ENCODE data around the gene HSD17B2.
"Not testable (repeated sequence)": the region's sequence is repeated elsewhere in the genome, so short reads cannot be mapped to it uniquely, and the experiment has no call there.

HSD17B2 gene

DNA sequence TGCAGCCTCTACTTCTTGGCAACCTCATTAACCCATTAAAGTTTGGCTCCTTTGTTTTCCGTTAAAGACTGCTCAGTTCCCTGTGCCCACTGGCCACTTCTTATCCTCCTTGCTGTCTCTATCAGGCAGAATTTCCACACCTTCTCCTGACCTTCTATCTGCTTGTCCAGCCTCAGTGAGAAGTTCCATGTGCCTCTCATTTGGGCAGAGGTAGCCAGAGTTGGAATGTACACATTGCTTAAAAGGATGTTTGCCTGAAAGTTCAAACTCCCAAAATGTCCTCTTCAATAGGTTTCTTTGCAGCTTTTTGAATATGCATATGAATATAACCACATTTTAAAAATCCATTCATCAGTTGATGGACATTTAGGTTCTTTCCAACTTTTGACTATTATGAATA, 47.0 kb downstream of the HSD17B2 start:
- DNase-seq (ENCODE audit: low spot score) = no peak

GRCh38 chr16:82082543-82083244, 47.6 kb downstream of the HSD17B2 start:
- DNase-seq (ENCODE audit: low spot score) = no peak

DNA sequence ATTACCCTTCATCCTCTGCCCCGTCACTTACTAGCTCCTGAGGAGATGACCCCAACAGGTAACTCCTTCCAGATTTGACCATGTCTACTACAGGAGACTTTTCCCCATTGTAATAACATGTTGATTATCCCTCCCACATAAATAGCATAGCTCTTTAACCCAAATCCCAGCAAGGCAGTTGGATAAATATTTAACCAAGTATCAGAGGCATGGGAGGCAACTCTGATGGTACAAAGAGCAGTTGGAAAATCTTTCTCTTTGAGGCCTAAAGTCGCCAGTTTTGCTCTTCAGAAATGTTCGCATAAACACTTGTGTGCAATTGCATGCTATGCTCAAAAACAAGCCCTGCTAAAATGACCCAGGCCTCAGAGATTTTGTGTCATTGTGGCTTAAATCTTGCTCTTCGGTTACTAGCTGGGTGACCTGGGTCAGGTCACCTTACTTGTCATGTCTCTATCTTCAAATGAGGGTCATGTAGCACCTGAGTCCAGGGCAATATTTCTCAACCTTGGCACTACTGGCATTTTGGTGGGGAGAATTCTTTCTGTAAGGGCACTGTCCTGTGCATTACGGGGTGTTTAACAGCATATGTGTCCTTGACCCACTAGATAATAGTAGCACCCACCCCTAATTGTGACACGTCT, 48.8 kb downstream of the HSD17B2 start:
- no peak for DNase-seq (ENCODE audit: low spot score)

- no peak for DNase-seq (ENCODE audit: low spot score)
These were observed 50.1 kb downstream of the HSD17B2 start for GRCh38 chr16:82085011-82085779.

DNA sequence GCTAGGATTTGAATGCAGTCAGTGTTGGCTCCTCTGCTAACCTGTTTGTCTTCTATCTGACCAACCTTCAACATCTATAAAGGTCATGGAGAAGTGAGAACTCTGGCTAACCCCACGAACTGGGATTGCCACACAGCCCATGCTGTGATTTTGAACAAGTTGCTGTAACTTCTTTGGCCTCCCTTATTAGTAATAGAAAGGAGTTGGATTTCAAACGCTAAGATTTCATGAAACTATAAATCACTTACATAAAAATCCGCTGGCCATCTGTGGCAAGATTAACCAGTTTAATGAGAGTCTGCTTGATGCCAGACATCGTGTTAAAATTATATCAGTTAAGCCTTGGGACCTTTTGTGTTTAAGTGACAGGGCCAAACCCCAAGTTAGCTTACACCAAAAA, 53.4 kb downstream of the HSD17B2 start:
- no peak for DNase-seq (ENCODE audit: low spot score)

GRCh38 chr16:82091241-82091640, 56.2 kb downstream of the HSD17B2 start:
- DNase-seq (ENCODE audit: low spot score) = no peak

DNA sequence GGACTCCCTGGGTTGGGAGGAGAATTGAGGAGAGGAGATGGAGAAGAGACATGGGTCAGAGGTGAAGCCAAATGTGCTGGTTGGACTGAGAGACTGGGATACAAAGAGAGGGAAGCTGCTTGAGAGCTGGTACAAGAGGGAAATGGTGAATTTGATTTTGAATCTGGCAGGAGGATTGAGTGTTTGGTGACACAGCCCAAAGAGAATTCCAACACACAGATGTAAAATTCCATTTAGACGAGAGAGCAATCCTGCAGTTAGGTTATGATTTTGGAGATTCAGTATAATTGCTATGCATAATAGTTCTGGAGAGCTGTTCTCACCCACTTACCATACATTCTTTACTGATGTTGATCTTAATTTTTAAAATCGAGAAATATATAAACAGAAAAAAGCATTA, 57.7 kb downstream of the HSD17B2 start:
- DNase-seq (ENCODE audit: low spot score) = no peak

DNA sequence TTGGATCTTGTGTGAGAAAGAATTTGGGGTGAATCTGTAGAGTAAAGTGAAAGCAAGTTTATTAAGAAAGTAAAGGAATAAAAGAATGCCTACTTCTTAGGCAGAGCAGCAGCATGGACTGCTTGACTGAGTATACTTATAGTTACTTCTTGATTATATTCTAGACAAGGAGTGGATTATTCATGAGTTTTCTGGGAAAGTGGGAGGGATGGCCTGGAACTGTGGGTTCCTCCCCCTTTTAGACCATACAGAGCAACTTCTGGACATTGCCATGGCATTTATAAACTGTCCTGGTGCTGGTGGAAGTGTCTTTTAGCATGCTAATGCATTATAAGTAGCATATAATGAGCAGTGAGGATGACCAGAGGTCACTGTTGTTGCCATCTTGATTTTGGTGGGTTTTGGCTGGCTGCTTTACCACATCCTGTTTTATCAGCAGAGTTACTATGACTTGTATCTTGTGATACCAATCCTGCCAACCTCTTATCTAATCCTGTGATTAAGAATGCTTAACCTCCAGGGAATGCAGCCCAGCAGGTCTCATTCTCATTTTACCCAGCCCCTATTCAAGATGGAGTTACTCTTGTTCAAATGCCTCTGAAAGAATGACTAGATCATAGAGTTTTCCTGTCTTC, 58.7 kb downstream of the HSD17B2 start:
- DNase-seq (ENCODE audit: low spot score) = no peak

GRCh38 chr16:82094942-82095540, 60.0 kb downstream of the HSD17B2 start:
- DNase-seq (ENCODE audit: low spot score) = no peak

DNA sequence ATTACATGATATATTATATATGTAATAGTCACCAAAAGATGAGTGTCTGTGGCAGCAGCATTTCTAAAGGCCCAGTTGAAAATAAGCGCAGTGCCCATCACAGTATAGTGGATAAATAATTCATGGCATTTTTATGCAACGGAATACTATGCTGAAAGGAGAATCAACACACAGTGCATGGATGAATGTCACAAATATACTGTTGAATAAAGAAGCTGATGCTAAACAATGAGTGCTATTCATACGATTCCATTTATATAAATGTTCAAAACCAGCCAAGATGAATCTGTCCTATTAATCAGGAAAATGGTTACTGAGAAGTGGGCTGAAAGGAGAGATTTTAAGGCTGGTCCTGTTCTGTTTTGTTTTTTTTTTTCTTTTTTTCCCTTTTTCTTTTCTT, 61.6 kb downstream of the HSD17B2 start:
- DNase-seq (ENCODE audit: low spot score) = no peak

DNA sequence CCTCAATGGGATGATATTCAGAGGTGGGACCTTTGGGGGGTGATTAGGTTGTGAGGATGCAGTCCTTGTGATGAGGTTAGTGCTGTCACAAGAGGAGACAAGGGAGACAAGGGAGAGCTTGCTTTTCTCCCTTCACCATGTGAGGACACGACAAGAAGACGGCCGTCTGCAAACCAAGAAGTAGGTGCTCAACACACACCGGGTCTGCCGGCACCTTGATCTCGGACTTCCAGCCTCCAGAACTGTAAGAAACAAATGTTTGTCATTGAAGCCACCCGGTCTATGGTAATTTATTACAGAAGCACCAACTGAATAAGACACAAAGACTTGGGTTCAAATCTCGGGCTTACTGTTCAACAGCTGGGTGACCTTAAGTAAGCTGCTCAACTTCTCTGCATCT, 70.1 kb downstream of the HSD17B2 start:
- DNase-seq (ENCODE audit: low spot score) = no peak

- no peak for DNase-seq (ENCODE audit: low spot score)
These were observed 73.0 kb downstream of the HSD17B2 start for GRCh38 chr16:82108100-82108499.

- no peak for DNase-seq (ENCODE audit: low spot score)
These were observed 73.7 kb downstream of the HSD17B2 start for GRCh38 chr16:82108774-82109173.

- not testable (repeated sequence) for DNase-seq (ENCODE audit: low spot score)
These were observed 74.2 kb downstream of the HSD17B2 start for GRCh38 chr16:82109266-82109665.

GRCh38 chr16:82111944-82112343, 76.9 kb downstream of the HSD17B2 start:
- no peak for DNase-seq (ENCODE audit: low spot score)

- DNase-seq (ENCODE audit: low spot score) = no peak
These were observed 78.7 kb downstream of the HSD17B2 start for GRCh38 chr16:82113741-82114140.

DNA sequence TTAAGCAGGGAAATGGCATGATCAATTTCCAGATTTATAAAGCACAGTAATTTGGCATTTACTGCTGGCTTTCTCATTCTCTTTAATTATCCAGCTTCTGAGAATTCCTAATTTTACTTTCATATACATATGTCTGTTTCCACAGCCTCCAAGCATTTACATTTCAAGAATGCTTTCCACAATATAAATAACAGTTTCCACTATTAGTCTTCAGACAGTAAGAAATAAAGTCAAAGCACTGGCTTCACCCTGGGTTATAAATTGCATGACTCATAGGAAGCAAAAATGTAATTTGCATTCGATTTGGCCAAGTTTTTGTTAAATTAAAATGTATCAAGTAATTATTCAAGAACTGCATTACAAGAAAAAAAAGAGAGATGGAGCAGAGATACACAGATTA, 81.5 kb downstream of the HSD17B2 start:
- DNase-seq (ENCODE audit: low spot score) = no peak

DNA sequence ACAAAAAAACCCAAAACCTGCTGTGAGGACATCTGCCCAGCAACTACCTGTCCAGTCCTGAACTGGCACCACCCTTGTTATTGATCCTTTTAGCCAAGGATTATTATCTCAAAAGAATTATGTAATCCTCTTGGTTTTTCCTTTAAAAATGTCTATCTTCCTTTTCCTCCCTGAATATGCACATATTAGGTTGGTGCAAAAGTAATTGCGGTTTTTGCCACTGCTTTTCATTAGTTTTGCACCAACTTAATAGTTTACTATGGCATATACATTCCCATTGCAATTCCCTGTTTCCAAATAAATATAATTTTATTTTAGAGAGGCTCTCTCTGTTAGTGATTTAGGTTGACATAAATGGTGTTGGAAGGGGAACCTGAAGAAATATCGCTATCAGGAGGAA, 83.7 kb downstream of the HSD17B2 start:
- no peak for DNase-seq (ENCODE audit: low spot score)

DNA sequence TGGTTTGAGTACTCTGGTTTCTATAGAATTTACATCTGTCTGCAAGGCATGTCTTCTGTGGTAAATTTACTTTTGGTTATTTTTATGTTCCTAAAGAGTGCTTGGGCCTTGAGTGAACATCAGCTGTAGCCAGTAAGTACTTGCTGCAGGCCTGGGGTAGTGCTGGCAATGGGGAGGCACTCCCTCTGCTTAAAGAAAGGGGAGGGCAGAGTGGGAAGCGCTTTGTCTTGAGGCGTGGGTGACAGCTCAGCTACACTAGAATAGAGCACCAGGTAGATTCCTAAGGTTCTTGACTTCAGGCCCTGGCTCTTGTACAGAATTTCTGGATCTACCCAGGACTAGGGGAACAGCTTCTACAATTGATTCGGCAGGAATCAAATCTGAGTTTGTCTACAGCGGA, 84.4 kb downstream of the HSD17B2 start:
- DNase-seq (ENCODE audit: low spot score) = no peak

GRCh38 chr16:82124651-82125050, 89.6 kb downstream of the HSD17B2 start:
- DNase-seq (ENCODE audit: low spot score) = no peak

DNA sequence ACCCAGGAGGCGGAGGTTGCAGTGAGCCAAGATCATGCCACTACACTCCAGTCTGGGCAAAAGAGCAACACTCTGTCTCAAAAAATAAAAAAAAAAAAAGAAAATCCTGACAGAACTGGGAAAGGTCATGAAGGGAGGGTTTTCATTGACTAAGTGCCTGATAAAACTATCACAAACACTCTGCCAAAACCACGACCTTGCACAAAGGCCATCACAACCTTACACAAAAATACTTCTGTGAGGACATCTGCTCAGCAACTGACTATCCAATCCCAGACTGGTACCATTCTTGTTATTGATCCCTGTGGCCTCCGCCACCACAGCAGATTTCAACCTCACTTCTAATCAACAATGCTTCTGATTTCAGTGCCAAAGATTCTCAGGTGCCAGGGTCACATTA, 94.8 kb downstream of the HSD17B2 start:
- DNase-seq (ENCODE audit: low spot score) = no peak

GRCh38 chr16:82133798-82134197, 98.7 kb downstream of the HSD17B2 start:
- DNase-seq (ENCODE audit: low spot score) = no peak

Measured in ecto neural progenitor cell (in vitro differentiated cells).